Type B pancreatic cell (in vitro differentiated cells): ENCODE measurements around the gene FAM227B. TPM values are rescaled to one million over a fixed set of nuclear protein-coding genes. Genes with fewer than 3 reads are reported as not detected.
"Not testable (repeated sequence)": the region's sequence is repeated elsewhere in the genome, so short reads cannot be mapped to it uniquely, and the experiment has no call there.

Experiments
- DNase-seq: peaks from one replicate; pipeline ENCODE4 v3.0.0; 2021; ENCODE audit warnings: mixed read lengths; ENCODE audit not compliant: unreplicated experiment; ENCODE audit errors: extremely low spot score
- H3K27ac Mint-ChIP-seq: 2 replicates; pipeline ENCODE4 v1.8.0; 2021; ENCODE audit warnings: mild to moderate bottlenecking, mixed read lengths
- H3K27me3 Mint-ChIP-seq: 2 replicates; pipeline ENCODE4 v1.8.0; 2021; ENCODE audit warnings: mixed read lengths
- H3K36me3 Mint-ChIP-seq: 2 replicates; pipeline ENCODE4 v1.8.0; 2021; ENCODE audit warnings: mixed read lengths
- H3K4me1 Mint-ChIP-seq: one replicate; pipeline ENCODE4 v1.8.0; 2021; ENCODE audit warnings: mixed read lengths; ENCODE audit not compliant: unreplicated experiment
- H3K4me3 Mint-ChIP-seq: 2 replicates; pipeline ENCODE4 v1.8.0; 2021; ENCODE audit warnings: mild to moderate bottlenecking, mixed read lengths
- H3K9me3 Mint-ChIP-seq: 2 replicates; pipeline ENCODE4 v1.8.0; 2021; ENCODE audit warnings: mixed read lengths
- CTCF ChIP-seq: fragments of 200-600 bp; sonication (generic); conservative IDR thresholded peaks from 2 replicates; pipeline ENCODE4 v1.5.0; 2021; ENCODE audit warnings: antibody characterized with exemption, mild to moderate bottlenecking
- total RNA-seq: library from RNA; stranded (reverse); gene quantifications from 2 replicates; pipeline ENCODE4 v1.2.1, GENCODE V29; 2021; ENCODE audit warnings: low replicate concordance

FAM227B gene
- total RNA-seq, 1 donor from 2014 or later = 7.3 TPM

GRCh38 chr15:49538520-49538919, 82.1 kb downstream of the FAM227B start:
- Mint-ChIP-seq H3K9me3 (peaks cover 11% of the 10 kb centered on the region), H3K4me3 (no peak overlapping the region), H3K36me3 (no peaks in the 10 kb centered on the region), H3K4me1 (no peaks in the 10 kb centered on the region), H3K27ac (no peak overlapping the region), H3K27me3 (no peaks in the 10 kb centered on the region)
- no peak for DNase-seq
- no peak for TF ChIP-seq CTCF

GRCh38 chr15:49530092-49530491, 90.5 kb downstream of the FAM227B start:
- DNase-seq = no peak
- Mint-ChIP-seq H3K9me3 (no peaks in the 10 kb centered on the region), H3K4me1 (no peaks in the 10 kb centered on the region), H3K27ac (no peak overlapping the region), H3K4me3 (no peak overlapping the region), H3K27me3 (no peaks in the 10 kb centered on the region), H3K36me3 (no peaks in the 10 kb centered on the region)
- no peak for TF ChIP-seq CTCF

GRCh38 chr15:49528289-49528688, 92.3 kb downstream of the FAM227B start:
- peaks cover 6% of the 10 kb centered on the region for H3K9me3 Mint-ChIP-seq
- H3K4me3 Mint-ChIP-seq = no peak overlapping the region

GRCh38 chr15:49521802-49522201, 98.8 kb downstream of the FAM227B start:
- DNase-seq = no peak
- H3K27ac Mint-ChIP-seq = no peak overlapping the region
- H3K4me3 Mint-ChIP-seq = no peak overlapping the region
- TF ChIP-seq CTCF = no peak
- H3K27me3 Mint-ChIP-seq = no peaks in the 10 kb centered on the region
- H3K4me1 Mint-ChIP-seq = no peaks in the 10 kb centered on the region
- no peaks in the 10 kb centered on the region for H3K36me3 Mint-ChIP-seq
- H3K9me3 Mint-ChIP-seq = peaks cover 14% of the 10 kb centered on the region

More at GRCh38 chr15:49528289-49528688, 92.3 kb downstream of the FAM227B start:
- Mint-ChIP-seq H3K4me1 (no peaks in the 10 kb centered on the region), H3K27me3 (no peaks in the 10 kb centered on the region), H3K36me3 (no peaks in the 10 kb centered on the region), H3K27ac (no peak overlapping the region)
- TF ChIP-seq CTCF = no peak
- DNase-seq = no peak

GRCh38 chr15:49512739-49513138, 107.9 kb downstream of the FAM227B start:
- H3K27me3 Mint-ChIP-seq, H3K4me1 Mint-ChIP-seq: not testable (repeated sequence)

GRCh38 chr15:49507261-49507660, 113.4 kb downstream of the FAM227B start:
- Mint-ChIP-seq H3K4me3 (no peak overlapping the region), H3K36me3 (peaks cover 7% of the 10 kb centered on the region), H3K27me3 (no peaks in the 10 kb centered on the region), H3K4me1 (no peaks in the 10 kb centered on the region), H3K27ac (no peak overlapping the region), H3K9me3 (peaks cover 9% of the 10 kb centered on the region)
- no peak for TF ChIP-seq CTCF
- DNase-seq = no peak

More at GRCh38 chr15:49512739-49513138, 107.9 kb downstream of the FAM227B start:
- H3K36me3 Mint-ChIP-seq, H3K27ac Mint-ChIP-seq, DNase-seq, H3K4me3 Mint-ChIP-seq, H3K9me3 Mint-ChIP-seq: not testable (repeated sequence)
